Inferior parietal cortex (tissue), 1 donor: ENCODE measurements around the gene PLEKHG3.

ENCODE experiments used
- DNase-seq: peaks from one replicate; pipeline ENCODE4 v3.0.0-alpha.2; 2016; ENCODE audit errors: extremely low spot score

PLEKHG3 gene

DNA sequence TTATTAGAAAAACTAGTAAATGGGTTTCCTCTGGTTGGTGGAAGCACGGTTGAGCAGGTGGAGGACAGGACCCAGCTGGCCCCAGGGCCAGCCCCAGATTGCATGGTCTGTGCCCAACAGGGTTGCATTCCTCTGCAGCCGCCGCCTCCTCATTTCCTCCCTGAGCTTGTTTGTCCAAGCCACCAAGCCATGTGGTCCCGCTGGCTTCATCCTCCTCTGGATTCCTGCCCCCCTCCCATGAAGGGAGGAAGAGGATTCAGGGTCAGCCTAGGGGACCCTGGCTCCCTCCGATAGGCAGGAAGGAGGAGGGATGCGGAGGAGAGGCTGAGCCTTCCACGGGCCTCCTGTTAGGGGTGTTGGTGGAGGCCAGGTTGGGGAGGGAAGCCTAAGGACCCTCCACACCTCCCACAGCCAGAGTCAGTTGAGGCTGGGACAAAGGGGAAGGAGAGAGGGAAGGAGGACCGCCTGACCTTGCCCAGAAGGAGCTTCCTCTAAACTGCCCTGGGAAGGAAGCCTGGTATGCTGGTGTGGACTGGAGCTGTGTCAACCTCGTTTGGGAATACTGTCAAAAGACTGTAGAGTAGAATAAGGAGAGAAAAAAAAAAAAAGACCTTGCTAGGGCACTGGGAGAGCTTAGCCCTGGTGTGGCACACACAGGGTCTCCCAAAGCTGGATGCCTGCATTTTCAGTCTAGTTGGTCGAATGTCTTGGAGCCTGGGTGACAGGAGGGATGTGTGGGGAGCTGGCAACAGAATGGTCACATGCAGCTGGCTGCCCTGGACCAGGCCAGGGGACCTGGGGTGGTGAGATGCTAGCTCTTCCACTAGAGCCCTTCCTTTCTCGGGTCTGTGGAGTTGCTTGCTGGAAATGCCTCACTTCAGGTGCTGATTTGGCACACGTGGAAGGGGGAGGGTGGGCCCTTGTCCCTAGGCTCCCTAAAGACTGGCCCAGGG, 42.4 kb downstream of the PLEKHG3 start:
- DNase-seq: no peak

DNA sequence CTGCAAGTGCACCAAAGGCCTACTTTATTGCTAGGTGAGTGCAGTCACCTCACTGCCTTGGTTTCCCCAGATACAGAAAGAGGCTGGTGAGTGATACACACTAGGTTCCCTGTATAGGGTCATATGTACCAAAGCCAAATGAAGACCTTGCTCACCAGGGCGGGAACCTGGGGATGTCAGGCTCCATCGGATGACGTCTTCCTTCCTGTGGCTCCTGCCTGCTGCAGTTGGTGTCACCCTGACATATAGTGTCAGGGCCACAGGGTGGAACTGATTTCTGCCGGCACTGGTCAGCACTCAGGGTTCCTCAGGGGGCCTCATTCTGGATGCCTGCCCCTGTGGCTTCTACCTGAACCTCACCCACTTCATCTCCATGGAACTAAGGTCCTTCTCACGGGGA, 43.1 kb downstream of the PLEKHG3 start:
- no peak for DNase-seq

DNA sequence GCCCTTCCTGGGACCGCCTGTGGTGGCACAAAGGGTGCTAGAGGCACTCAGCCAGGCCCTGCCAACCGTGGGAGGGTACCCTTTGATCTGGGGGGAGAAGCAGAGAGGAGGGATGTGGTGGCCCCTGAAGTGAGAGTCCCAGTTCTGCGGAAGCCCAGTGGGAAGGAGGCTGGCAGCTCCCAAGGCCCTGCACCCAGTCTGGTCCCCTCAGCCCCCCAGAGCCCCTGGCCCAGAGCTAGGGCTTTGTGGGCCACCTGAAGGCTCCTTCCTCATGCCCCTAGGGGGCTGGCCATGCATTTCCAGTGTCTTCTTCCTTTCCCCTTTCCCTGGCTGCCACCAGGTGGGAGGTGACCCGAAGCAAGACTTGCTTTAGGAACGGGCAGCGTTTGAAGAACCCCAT, 44.3 kb downstream of the PLEKHG3 start:
- no peak for DNase-seq

DNA sequence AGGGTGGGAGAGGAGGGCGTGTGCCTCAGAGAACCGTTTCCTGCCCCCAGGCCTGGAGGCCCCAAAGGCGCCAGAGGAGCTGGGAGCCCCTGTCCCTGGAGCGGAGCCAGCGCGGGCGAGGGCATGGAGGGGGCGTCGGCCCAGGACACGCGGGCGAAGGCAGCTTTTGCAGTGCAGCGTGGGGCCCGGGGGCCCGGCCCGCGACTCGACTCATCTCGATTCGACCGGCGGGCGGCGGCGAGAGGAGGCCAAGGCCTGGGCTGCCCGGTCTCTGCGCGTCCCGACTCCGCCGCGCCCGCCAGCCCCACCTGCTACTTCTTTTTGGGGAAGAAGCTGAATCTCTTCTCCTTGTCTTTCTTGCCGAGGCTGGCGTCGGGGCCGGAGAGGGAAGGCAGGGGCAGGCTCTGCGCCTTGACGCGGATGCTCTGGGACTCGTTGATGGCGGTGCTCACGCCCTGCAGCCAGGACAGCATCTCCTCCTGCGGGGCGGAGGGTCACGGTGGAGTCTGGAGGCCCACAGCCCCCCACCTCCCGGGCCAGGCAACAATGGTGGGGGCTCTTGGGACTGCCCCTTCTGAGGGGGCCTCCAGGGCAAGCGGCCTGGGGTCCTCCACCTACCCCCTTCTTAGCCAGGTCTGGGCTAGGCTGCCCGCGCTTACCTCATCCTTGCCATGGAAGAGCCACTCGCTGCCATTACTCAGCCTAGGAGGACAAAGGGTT, 44.9 kb downstream of the PLEKHG3 start:
- no peak for DNase-seq

DNA sequence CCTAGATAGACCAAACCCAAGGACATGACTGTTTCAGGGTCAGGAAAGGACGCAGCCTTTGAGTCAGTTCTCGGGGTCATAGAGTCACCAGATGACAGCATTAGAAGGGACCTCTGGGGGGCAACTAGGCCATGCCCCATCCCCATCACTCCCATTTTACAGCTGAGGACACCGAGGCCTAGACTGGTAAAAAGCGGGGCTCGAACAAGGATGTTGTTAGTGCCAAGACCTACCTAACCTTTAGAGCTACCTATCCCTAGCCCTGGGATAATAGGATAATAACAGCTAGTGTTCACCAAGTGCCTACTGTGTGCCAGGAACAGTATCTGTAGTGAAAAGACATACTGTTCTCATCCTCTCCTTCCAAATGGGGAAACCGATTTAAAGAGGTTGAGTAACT, 48.7 kb downstream of the PLEKHG3 start:
- DNase-seq: no peak

DNA sequence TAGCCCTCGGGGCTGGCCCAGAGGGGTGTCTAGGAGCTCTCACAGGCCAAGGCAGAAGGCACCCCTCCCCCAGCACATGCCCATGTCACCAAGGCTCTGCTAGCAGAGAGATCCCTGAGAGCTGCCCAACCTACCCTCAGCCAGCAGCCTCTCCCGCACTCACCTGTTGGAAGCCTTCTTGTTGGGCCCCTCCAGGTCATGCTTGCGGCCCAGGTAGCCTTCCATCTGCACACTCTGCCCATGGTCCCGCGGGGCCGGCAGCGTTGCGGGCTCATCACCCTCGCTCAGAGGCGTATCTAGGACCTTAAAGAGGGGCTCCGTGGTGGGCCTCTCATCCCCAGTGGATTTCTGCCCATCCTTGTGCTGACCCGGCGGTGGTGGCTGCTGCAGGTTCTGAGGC, 49.1 kb downstream of the PLEKHG3 start:
- DNase-seq: no peak

DNA sequence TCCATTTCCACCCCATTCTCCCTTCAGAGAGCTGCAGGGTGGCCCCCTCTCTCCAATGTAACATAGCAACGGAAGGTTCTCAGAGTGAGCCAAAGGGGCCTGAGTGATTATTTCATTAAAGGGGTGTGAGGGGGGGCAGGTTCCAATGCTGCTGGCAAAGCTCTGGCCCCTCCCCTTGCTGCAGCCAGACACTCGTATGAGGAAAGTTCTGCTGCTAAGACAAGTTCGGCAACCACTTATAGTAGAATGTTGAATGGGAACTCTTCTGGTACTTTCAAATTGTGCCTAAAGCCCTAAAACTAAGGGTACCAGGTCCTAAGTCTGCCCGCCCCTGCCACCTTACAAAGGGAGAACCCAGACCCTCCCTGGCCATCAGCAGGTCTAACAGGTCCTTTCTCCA, 49.8 kb downstream of the PLEKHG3 start:
- no peak for DNase-seq

DNA sequence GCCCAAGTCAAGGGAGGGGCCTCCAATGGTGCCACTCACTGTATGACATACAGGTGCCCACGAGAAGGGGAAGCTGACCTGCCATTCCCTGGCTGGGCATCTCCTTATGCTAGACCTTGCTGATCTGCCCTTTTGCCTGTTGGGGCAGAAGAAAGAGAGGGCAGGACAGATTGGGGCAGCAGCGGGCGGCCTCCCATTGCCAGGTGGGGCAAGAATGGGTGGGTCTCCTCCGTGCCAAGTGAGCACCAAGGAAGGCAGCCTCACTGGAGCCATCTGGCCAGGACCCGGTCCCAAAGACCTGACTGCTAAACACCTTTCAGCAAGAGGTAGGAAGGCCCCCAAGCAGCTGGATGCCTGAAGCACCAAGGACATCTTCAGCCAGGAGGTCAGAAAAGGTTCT, 50.5 kb downstream of the PLEKHG3 start:
- no peak for DNase-seq

DNA sequence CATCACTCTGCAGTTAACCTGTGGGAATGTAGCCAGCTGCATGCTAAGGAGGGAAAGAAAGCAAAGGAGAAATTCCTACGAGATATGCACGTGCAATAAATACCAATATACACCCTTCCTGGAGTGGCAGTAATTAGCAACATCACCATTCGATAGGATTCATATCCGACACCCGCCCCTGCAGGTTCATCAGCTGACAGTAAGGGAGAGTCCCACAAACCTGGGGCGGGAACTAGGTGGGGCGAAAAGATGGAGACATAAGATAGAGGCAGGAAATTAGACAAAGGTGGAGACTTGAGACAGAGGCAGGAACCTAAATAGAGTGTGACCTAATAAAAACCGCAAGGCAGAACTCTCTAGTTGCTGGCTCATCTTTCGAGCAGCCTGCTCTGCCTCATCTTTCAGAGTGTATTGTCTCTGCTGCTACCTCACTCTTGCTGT, 51.6 kb downstream of the PLEKHG3 start:
- DNase-seq: no peak

DNA sequence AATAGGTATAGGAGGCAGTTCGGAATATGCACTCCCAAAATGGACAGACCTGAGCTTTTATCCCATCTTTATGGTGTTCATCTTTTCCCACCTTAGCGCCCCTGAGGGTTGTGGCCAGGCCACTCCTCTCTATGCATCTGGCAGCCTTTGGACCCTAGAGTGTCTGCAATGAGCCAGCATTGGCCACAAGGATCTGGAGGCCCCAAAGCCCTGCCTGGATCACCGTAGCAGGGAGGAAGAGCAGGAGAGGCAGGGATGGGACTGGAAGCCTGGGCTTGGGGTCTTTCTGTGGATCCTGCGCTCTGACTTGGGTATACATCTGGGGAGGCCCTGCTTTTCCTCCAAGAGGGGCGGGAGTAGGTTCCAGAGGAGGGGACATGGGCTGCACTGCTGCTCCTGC, 52.5 kb downstream of the PLEKHG3 start:
- DNase-seq: no peak

DNA sequence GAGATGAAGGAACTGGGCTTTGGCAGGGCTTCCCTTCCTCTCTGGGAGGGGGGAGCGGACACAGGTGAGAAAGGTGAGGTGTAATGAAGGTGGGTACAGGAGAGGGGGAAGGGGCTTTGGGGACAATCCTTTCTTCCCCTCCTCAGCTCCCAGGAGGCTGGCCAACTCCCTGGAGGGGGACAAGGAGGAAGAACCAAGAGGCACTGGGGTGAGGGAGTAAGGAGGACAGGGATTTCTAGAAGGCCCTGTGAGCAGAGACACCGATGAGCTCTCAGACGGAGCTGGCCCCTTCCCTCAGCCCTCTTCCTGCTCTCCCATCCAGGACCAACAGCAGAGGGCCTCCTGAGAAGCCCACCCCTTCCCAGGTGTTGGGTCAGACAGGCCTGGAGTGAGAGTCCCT, 53.4 kb downstream of the PLEKHG3 start:
- no peak for DNase-seq

DNA sequence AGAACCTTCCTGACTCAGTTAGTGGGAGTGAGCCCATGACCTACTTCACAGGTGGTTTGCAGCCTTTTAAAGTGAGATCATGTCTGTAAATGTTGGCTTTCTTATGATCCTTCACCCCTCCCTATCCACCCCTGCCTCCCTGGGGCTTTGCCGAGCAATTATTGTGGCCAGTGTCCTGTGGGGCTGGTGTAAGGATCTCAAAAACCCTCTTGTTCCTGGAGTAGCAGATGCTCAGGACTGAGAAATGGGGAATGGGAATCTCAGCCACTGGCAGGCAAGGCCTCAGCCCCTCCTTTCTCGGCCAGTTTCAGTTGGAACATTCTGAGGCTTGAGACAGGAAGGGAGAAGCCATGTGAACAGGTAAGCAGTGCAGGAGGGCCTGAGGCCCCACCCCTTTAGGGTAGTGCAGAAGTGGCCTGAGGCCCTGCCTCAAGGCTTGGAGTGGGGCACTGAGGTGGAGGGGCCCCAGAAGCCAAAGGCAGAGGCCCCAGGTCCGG, 53.8 kb downstream of the PLEKHG3 start:
- no peak for DNase-seq

DNA sequence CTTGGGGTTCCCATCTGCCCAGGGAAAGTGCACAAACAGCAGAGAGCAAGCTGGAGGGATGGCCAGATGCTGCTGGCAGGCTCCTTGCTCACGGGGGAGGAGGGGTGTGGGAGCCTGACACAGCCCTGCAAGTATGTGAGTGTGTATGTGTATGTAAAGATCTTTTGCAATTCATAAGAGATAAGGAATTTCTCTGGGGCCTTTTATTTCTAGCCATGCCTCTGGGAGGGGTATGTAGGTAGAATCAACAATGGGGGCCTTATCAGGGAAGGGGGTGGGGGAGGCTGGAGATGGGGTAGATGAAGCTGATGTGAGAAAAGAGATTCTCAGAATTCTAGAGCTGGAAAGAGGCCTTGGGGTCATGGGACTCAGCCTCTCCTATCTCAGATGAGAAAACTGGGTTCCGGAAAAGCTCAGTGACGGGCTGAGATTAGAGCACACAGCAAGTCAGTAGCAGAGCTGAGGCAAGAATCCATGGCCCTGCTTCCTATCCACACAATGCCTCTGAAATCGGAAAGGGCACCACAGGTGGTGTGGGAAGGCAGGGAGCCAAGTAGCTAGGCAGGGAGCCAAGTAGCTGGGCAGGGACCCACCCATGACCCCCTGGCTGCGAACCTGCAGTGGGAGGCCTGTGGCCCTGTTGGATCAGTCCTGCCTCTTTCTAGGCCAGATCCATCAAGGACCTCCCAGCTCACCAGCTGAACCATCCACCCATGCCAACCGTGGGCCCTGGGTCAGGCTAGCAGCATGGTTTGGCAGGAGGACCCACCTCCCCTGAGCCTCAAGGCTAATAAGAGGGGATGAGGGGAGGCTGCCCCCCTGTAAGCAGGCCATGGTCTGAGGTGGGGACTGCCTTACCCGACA, 54.7 kb downstream of the PLEKHG3 start:
- peak; percentile 10 for DNase-seq

DNA sequence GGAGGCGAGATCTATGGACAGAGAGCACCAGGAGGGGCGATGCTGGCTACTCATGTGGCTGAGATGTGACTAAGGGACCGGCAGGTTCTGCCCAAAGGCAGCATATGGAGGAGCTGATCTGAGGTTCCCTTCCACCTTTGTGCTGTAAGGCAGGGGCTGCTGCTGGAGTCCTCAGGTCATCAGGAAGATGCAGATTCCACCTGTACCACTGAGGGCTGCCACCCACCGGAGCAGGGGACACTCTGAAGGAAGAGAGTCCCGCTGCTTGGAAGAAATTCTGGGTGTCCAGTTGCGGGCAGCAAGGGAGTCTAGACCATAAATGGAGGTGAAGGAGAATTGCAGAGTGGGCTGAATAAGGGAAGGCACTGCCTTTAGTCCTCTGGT, 55.3 kb downstream of the PLEKHG3 start:
- DNase-seq: no peak

DNA sequence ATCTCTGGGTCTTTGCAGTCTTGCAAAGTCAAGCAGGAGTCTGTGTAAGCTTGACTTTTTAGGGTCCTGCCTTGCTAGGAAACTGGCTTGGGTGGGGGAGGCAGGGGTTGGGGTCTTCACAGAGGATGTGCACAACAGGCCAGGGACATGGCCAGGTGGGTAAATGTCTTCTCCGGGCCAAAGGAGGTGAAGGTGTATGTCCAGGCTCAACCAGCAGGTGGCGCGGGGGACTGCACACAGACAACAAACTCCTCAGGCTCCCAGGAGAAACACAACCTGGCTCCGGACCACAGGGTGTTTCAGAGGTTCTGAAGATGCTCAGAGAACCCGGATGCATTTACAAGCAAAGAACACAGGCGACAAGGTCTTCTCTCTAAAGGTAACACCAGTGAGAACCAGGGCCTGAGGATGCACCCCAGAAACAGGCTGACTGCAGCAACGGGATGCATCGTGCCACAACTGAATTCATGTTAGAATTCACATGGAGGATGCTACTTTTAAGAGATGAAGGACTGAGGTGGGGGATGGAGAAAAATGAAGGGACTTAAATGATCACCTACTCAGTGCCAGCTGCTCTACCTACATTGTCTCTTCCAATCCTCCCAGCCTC, 56.0 kb downstream of the PLEKHG3 start:
- peak; percentile 30 for DNase-seq

DNA sequence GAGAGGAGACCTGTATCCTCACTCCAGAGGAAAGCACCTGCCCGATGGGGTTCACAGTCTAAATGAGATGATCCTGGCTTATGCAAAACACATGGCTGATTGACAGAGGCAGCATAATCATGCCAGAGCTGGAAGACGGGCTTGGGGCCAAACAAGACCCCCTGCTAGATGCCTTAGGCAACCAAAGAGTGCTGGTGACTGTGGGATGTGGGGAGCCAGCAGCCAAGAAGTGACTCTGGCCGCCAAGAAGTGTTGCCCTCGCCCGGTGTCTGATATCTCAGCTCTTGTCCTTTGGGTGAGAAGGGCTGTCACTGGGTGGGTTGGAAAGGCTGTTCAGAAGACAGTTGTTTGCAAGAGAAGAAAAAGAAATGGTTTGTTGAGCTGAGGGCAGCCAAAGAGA, 56.7 kb downstream of the PLEKHG3 start:
- no peak for DNase-seq

DNA sequence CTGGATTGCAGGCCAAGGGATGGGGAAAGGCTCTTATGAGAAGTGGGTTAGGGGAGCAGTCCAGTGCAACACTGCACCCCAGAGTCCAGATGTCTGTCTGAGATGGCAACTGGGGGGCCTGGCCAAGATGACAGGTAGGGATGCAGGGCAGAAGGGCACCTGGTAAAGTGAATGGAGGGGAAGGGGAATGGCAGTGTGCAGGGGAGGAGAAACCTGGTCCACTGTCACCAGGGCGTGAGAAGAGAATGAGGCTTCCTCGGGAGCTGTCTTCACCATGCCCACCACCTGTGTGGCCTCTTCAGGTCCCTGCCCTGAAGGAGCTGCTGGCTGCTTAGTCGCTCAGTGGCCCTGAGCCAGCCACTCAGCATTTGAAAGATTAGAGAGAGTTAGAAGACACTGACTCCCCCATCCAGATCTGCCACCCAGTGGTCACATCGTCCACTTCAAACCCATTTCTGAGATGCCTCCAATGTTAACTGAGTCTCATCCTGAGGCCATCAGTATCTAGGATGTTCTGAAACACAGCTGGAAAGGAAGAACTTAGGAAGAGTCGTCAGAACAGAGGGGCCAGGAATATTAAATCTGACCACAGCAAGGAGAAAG, 57.3 kb downstream of the PLEKHG3 start:
- peak; percentile 4 for DNase-seq

DNA sequence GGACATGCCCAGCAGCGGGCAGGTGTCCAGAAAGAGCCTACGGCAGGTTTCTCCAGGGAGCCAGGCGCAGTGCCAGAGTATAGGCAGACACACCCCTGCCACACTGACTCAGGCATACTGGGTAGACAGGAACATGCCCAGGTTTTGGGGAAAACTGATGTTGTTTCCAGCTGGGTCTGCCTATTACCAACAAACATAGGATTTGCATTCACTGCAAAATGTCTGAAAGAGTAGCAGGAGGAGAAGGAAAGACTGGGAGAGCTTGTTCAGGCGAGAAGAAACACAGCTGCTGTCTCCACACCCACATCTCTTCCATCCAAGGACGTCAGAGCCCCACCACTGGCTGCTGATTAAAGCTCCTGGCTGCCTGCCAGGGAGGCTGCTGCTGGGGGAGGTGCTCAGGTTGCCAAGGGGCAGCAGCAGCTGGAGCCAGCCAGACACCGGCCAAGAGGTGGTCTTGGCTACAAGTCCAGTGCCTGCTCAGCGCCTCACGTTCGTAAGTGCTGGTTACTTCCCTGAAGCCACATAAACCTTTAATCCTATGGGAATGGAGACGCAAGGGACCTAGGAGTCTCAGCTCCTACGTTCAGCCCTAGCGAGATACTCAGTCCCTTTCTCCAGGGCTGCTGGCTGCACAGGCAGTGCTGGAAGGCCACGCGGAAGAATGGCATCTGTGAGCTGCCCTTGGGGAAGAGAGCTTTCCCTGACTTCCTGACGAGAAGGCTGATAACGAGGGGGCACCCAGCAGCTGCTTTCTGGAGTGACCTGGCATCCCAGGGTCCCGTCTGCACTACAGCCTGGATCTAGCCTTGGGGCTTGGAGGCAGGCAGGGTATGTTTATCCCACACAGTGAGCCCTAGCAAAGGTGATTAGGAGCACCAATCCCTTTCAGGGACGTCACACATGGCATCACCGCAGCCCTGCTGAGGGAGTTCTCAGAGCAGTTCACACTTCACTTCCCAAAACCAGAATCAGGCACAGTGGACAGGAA, 58.1 kb downstream of the PLEKHG3 start:
- DNase-seq: peak; percentile 60

DNA sequence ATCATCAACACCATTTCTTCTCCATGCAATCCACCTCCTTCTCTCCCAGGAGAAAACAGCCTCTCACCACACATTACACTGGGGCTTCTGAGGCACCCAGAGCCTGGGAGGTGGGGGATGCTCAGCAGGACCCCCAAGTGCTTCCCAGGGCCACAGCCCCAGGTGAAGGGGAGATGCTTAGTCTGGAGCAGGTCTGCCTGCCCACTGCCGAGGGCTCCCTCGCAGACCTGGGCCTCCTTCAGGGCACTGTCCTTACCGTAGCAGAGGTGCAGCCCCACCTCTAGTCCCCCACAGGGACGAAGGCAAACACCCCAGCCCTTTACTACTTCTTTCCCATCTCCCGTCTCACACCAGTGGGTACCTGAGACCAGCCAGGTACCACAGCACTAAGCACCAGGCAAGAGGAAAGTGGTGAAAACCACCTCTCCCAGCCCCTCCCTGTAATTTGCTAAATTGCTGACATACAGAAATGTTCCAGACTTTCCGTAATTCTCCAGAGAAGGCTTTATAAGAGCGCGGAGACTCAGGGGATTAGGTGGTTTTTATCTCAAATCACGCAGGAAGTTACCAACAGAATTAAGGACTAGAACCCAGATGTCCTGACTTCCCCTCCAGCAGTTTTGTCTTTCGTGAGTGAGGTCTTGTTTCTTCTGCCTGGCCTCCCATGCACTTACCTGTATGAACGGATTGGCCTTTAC, 59.0 kb downstream of the PLEKHG3 start:
- DNase-seq: no peak
